Activated CD8-positive, alpha-beta memory T cell treated with anti-CD3 and anti-CD28 coated beads for 4 hours (primary cell): ENCODE data around the gene GSN.

Source experiments
- DNase-seq, 2 donors: peaks; one replicate each; pipeline ENCODE4 v3.0.0-alpha.2; 2020; ENCODE audit warnings: low read depth in 2 of 2

Gene GSN

DNA sequence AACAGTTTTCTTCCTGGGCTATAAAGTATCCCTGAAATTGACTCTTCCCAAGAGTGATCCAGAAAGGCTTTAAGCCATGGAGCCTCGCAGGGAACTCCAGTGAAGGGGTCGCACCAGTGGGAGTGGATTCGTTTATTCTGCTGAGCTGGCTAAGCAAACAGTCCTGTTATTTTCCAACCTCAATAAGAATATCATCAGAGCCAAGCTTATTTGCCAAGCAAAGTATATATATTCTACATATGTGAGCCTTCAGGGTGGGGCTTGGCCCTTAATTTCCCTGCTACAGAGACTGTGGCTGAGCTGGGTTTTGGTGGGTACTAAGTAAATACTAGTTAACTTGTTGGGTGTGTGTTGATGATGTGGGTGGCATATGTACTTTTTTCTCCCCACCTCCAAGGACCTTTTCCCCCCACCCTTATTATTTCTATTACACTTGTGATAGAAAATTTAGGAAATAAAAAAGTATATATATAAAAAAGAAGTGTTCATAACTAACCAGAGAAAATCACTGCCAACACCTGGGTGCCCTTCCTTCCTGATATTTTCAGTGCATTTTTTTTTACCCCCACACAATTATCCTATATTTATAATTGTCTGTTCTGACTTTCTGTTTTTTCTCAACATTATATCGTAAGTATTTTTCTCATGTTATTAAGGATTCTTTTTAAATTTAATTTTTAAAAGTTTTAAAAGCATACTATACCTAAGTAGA lies 5.3 kb downstream of the GSN start:
- DNase-seq: no peak

DNA sequence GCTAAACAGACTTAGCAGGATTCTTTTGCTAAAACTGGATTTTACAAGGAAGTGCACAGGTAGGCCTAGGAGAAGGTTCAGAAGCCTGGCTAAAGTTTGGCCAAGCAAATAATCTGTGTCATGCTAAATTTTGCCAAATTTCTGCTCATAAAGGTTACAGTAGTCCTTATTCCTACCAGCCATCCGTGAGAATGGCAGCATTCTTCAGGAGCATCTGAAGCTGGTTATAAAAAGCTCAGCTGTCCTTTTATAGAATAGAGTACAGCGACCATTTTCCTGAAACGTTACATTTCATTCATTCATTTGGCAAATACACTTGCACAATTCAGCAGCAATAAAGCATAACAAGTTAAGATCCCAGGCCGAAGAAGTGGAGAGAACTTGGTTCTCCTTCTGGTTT lies 6.9 kb downstream of the GSN start:
- DNase-seq: no peak

DNA sequence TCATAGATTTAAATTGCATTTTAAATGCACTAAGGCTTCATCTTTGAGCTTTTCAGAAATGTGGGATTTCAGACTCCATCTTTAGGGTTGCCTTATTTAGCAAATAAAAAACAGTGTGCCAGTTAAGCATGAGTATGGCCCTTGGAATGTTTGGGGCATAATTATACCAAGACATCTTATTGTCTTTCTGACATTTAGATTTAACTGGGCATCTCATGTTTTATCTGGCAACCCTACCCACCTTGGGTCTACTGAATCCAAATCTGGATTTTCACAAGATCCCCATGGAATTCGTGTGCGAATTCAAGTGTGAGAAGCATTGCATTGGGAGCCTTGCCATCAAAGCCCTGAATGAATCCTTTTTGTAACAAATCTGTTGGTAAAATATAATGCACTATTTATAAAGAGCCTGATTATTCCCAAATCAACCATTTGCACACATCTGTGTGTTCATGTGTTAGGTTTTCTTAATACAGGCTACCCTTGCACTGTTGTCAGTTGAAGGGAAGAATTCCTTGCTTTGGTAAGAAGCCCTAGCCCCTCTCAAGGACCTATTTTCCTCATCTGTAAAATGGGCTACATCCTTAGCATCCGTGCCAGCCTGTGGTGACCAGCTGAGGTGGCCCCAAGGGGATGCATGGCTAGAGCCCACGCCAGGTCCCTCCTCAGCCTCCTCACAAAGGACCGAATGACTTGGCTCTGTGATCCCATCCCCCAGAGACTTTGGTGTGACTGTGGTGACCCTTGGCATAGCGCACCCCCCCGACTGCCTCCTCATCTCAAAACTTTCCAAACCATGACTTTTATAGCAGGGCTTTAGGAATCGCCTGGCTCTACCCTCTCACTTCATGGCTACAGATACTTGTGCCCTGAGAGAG lies 8.1 kb downstream of the GSN start:
- no peak for DNase-seq

DNA sequence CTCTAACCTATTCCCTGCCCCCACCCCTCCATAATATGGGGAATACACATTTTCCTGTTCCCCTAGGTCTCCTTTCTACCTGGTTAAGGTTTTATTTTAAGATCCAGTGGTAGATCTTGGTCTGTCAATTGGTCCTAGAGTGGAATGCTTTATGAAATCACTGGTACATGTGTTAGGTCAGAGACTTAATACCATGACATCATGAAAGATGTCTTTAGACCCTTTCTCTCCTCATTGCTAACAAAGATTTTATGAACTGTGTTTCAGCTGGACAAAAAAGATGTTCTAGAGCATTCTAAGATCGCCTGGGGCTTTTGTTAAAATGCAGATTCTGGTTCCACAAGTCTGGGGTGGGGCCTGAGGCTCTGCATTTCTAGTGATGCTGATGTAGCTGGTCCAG lies 9.1 kb downstream of the GSN start:
- no peak for DNase-seq

DNA sequence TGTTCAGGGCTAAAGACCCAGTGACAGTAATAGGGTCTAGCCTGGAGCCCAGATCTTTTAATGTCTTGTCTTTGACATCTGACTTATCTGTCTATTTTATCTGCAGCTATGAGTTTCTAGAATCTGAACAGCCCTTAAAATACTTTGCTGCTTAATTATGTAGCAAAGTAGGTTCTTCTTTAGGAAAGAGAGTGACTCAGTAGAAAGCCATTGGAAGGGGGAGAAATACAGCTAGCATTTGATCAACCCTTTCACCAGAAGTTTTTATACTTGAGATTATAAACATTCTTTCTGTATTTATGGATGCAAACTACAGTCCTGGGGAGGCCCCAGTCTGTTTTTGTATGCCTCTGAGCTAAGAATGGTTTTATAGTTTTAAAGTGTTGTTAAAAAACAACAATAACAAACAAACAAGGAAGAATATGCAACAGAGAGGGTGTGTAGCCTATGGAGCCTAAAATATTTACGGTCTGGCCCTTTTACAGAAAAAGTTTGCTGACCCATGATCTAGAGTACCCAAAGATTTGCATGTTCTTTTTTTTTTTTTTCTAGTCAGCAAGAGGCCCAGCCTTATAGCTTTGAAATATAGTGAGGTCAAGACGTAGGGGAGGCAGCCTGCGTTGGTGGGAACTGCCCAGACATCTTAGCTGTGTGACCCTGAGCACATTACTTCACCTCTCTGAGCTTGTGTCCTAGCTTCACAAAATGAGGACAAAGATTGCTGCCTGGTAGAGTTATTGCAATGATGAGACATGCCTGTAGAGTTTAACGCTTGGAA lies 9.7 kb downstream of the GSN start:
- no peak for DNase-seq

DNA sequence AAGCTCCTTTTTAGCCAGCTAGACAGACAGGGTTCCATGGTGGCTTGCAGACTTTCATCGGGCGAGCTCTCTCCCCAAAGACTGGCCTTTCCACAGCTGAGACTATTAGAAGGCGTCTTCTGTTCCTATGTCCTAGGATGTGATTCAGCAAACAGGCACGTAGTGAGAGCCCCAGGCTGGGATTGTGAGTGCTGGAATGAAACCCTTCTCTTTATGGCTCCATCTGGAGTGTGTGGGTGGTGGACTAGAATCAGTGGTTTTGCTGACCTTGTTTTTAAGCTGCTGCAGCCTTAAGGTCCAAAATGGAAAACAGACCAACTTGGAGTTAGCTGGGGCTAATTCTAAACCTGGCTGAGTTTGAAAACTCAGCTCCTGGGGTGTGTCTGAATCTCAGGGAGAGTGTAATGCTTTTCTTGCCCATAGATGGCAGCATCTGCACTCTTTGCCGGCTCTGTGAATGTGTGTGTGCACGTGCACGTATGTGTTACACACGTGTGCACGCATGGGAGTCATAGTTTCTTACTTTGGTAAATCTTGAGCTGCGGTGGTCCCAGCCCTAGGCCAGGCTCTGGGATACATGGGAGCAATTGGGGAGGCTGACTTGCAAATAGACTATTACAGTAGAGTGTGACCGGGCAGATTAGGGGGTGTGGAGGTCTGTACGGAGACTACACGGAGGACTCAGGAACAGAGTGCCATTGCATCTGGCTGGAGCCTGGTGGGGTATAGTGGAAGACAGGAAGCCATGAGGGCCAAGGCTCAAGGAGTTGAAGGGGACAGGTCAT lies 10.7 kb downstream of the GSN start:
- DNase-seq: no peak

DNA sequence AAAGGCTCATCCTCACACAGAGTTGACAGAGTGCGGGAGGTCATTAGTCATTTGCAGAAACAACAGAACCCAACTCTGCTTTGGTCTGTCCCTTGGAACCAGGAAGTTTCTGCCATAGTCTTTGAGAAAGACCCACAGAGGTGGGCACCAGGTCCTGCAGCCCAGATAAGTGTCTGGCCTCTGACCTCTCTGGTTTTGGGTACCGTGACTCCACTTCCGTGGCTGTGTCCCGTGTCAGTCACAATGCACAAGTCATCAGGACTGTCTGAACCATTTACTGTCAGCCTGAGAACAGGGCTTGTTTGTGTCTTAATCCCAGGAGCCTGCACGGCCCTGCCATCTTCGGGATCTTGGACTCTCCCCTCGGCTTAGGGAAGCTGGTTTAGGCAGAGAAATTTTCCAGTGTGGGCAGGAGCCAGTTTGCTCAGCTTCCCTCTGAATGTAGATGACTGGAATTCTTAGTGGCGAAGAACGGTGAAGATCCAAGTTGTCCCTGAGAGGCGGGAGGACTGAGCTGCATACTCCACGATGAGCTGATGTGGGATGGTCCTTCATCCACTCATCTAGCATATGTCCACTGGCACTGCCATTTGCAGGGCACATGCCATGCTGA lies 11.9 kb downstream of the GSN start:
- no peak for DNase-seq

DNA sequence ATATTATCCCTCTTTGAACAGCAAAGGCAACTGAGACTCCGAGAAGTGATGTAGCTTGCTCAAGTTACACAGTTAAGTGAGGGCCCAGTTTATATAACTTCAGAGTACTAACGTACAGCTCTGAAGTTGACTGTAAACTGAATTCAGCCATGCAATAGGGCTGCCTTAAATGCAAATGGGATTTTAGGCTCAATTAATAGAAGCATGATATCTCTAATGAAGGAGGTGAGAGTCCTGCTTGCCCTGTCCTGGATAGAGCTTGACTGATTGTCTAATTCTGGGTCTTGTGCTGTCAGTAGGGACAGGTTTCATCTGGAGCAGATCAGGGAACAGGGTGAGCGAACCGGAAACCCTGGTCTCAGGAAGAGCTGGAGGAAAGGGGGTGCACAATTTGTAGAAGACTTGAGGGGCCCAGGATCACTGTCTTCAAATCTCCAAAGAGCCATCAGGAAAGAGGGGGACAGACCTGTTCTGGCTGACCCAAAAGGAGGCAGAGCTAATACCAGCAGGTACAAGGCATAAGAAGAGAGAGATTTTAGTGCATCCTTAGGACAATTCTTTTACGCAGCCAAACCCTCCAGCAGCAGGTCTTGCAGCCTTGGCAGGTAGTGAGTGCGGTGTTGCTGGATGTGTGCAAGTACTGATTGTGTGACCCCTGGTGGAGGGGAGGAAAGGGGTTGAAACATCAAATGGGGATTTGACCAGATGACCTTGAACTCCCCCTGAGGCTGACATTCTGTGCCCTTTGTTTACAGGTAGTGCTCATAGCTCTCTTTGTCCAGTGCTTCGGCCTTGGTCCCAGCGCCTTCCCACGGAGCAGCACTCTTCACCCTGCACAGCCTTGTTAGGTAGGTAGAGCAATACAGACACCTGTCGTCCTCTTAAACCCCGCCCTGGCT lies 13.0 kb downstream of the GSN start:
- DNase-seq: no peak

DNA sequence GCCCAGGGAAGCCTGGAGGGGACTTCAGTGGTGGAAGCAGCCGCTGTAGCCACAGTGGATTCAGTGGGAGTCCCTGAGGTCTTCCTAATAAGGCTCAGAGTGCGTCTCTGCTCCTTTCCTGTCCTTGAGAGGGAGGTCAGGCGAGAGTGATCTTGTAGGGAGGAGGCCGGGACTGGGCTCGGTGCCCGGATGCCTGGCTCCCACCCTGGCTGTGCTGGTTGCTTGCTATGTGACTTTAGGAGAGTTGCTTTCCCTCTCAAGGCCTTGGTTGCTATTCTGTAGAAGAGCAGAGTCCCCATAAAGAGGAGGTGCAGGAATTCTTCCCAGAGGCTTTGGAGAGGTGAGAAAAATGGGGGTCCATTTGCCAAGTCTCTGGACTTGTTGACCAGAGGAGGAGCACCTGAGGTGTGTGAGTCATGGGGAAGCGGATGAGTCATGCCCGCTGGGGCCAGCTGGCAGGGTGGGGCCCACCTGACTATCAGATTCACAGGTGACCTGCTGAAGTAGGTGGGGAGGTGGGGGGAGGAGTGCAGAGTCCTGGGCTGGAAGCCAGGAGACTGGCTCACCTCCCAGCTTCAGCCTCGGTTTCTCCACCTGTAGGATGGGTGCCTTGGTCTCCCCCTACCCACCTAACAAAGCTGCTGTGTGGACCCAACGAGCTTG lies 13.8 kb downstream of the GSN start:
- DNase-seq: no peak

DNA sequence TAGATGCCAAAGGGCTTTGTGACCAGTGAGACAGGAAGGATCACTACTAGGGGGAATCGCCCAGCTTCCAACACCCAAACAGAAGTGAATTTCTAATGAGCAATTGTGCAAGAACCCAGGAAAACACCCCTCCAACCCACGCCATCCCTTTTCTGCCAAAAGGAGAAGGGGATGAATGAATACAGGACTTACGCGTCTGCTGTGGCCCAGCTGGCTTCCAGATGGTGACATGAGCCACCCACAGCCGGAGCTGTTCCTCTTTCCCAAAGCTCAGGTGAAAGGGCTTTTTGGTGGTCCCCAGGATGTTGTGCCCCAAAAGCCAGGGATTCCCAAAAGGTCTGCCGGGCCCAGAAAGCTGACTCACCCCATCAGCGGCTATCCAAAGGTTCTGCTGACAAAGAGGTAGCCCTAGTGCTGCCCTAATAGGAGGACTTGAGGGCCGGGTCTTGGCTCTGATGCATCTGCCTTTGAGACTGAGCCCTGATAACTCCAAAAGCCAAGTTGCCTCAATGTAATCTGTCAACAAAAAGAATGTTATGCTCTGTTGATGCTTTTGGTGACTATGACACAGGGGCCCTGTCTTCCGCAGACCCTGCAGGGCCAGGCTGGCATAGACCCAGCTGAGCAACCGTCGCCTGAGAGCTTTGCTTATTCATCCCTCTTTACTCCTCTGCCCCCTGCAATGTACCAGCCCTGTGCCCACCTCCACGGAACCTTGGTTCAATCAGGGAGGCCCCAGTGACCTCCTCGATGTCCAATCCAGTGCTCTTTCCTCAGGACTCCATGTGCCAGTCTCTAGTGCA lies 14.5 kb downstream of the GSN start:
- no peak for DNase-seq

DNA sequence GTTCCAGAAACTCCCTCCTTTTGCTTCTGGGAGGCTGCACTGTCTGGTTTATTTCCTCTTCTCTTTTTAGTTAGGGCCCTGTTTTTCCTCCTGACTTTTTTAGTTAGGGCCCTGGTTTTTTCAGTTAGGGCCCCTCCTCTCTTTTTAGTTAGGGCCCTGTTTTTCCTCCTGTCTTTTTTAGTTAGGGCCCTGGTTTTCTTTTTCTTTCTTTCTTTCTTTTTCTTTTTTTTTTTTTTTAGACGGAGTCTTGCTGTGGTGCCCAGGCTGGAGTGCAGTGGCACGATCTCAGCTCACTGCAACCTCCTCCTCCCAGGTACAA lies 15.1 kb downstream of the GSN start:
- no peak for DNase-seq

DNA sequence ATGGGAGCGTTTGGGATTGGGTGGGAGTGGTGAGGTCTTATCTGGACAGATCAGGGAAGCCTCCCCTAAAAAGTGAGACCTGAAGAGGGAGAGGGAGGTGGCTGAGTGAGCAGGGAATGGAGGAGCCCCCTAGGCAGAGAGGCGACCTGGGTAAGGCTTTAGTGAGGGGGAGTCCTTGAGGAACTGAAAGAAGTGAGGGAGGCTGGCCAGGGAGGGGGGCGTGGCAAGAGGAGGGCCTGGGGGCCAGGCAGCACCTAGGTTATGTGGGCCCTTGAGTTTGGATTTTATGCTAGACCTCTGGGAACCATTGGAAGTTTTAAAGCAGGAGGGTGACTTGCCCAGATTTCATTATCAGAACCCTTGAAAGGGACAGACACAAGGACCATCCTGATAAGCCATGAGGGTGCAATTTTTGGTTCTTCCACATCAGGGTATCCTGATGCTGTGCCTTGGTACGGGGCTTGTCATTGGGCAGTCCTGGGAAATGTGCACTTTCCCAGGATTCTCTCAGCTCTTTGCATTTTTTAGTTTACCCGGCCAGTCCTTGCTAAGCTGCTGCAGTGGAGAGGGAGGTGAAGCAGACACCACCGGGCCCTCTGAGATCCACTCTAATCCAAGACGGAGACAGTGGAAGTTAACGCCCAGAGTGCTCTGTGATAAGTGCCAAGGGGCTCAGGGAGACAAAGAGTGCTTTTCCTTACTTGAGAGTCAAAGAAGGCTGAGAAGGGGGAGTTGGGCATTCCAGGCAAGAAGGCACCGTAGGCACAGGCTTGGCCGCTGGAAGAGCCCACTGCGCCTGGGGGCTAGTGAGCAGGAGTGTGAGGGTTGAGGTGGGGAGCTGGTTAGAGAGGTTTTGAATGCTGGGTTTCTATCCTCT lies 16.1 kb downstream of the GSN start:
- no peak for DNase-seq

DNA sequence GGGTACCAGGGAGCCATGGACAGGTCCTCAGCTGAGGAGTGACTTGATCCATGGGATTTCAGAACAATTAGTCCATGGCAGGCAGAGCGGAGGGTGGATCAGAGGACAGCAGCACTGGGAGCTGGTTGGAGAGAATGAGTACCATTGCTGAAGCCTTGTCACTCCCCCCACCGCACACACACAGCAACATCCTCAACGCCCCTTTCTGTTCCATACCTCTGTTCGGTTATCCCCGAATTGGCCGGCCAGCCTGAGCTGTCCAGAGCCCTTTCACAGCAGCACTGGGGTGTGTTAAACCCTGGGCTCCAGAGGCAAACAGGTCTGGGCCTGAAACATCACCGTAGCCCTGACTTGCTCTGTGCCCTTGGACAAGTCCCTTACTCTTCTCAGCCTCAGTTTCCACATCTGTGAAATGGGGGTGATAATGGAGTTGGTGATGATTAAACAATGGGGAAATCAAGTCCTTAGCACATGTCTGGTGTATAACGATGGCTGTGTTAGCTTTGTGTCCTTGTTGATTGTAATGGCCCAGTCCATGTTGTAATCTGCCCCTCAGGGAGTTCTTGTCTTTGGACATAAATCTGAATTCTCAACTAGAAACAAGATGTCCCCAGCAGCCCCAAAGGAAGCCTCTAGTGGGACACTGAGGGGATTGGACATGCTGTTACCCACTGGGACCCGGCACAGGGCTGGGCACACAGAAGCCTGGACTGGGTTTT lies 16.9 kb downstream of the GSN start:
- no peak for DNase-seq

DNA sequence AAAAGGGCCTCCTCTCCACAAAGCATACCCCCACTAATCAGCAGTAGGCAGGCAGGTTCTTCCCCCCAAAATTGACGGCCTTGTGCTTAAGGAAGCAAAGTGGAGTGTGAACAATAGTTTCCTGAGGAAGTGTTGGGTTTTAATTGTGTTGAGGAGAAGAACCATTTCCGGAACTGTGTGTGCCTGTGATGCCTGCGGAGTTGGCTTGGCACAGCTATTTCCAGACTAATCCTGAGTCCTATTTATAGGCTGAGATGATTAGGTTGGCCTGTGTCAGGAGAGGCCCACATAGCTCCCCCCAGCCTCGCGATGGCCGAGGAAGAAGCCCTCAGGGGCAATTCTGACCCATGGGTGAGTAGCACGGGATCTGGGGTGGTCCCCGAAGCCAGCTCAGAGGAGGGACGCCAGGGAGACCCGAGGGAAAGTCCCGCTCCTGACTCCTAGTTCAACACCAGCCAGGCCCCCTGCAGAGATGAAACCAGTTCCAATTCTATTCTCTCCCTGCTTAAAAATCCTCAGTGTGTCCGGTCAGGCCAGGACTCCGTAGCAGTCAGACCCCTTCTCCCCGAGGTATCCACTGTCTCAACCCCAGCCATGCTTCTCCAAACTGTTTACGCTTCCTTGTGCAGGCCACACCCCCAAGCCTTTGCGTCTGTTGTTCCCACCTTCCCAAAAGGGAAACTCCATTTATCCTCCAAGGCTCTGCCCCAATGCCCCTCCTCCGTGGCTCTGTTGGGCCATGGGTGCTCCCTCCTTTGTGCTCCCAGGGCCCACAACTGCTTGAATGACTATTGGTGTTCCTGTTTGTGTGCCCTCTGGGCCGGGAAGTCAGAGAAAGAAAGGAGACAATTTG lies 18.1 kb downstream of the GSN start:
- DNase-seq: no peak

DNA sequence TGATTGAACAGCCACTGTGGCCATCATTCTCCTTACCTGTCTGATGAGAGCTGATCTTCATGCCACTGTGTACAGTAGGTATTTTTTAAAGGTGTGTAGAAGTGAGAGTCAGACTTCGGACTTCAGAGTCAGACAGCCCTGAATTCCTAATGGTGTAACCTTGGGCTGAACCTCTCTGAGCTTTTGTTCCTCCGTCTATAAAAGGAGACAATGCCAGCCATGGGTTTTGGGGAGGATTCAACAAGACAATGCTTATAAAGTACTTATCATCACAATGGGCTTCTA lies 18.7 kb downstream of the GSN start:
- no peak for DNase-seq

DNA sequence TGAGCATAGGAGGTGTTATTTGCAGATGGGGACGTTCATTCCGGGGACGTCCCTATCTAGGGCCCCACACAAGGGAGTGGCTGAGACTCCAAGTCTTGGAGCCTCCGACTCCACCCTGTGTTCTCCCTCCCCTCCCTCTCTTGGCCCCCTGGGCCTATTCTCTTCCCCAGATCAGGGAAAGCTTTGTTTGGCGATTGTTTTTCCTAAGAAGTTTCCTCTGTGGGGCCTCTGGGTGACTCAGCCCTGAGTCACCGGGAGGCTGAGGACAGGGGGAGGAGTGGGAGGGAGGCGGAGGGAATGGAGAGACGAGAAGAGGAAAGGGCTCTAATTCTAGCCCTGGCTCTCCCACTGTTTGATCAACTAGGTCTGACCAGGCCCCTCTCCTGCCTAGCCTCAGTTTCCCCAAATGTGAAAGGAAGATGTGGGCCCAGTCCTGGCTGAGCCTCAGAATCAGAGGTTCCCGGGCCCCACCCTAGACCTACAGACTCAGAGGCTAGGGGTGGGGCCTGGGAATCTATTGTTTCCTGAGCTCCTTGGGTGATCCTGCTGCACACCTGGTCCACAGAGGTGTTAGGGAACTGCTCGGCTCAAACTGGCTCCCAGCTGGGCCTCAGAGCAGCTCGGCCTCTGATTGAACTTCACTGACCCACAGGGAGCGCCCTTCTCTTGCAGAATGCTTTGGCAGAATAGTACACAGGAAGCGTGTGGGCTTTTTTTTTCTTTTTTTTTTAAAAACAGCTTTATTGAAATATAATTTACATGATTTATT lies 19.2 kb downstream of the GSN start:
- DNase-seq: no peak
